ENCODE results near the gene GJD4.

GRCh38 chr10:35657621-35658020 lies 52.5 kb downstream of the GJD4 start:
- TF ChIP-seq CTCF (conservative IDR thresholded peaks at IDR 0.05; ENCODE audit: low read length) (no peak), EZH2phosphoT487 (IDR thresholded peaks at IDR 0.05; ENCODE audit: borderline replicate concordance) (no peak)
